Measurements from ENCODE around the gene ACAN.

DNA sequence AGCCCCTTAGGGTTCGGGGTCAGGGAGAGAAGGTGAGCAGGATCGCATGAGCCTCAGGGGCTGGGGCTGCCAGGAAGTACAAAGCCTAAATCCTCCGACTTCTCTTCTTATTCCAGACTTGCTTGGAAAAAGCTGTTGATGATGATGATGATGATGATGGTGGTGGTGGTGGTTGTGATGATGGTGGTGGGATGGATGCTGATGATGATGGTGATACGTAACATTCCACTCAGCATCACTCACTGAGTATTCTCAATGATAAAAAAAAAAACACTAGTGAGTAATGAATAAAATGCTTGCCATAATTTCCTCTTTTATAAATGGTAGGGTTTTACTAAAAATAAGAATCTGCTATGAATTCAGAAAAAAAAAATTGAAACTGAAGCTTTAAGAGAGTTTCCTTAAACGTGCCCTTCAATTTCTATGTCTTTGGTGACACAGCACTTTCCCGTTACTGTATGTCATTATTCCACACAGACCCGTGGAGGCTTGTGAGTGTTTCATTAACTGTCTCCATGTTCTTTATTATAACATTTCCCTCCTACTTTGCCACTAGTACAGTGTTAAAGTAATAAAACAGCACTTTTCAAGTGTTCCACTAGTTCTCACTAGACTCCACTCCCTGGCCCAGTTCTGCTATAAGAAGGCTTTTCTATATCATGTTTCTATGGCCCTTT, 5.4 kb upstream of the ACAN start:
- no peak for TF ChIP-seq POLR2AphosphoS5 (IDR thresholded peaks at IDR 0.05; ENCODE audit: low read depth, low read length)
- no peak for TF ChIP-seq TAF1 (IDR thresholded peaks at IDR 0.05; ENCODE audit: borderline replicate concordance, insufficient read depth, low read length)
- TF ChIP-seq SIN3A (IDR thresholded peaks at IDR 0.05; ENCODE audit: borderline replicate concordance, insufficient read depth, low read length): no peak
- TF ChIP-seq, protein P1, sequence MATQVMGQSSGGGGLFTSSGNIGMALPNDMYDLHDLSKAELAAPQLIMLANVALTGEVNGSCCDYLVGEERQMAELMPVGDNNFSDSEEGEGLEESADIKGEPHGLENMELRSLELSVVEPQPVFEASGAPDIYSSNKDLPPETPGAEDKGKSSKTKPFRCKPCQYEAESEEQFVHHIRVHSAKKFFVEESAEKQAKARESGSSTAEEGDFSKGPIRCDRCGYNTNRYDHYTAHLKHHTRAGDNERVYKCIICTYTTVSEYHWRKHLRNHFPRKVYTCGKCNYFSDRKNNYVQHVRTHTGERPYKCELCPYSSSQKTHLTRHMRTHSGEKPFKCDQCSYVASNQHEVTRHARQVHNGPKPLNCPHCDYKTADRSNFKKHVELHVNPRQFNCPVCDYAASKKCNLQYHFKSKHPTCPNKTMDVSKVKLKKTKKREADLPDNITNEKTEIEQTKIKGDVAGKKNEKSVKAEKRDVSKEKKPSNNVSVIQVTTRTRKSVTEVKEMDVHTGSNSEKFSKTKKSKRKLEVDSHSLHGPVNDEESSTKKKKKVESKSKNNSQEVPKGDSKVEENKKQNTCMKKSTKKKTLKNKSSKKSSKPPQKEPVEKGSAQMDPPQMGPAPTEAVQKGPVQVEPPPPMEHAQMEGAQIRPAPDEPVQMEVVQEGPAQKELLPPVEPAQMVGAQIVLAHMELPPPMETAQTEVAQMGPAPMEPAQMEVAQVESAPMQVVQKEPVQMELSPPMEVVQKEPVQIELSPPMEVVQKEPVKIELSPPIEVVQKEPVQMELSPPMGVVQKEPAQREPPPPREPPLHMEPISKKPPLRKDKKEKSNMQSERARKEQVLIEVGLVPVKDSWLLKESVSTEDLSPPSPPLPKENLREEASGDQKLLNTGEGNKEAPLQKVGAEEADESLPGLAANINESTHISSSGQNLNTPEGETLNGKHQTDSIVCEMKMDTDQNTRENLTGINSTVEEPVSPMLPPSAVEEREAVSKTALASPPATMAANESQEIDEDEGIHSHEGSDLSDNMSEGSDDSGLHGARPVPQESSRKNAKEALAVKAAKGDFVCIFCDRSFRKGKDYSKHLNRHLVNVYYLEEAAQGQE (IDR thresholded peaks at IDR 0.05; ENCODE audit: insufficient read depth in 1 of 2, low read depth in 2 of 2, low read length in 2 of 2): no peak

Measured in PFSK-1 (cell line).